GM21447 (cell line): ENCODE data around the gene ERGIC2.
"Not testable (repeated sequence)": the region's sequence is repeated elsewhere in the genome, so short reads cannot be mapped to it uniquely, and the experiment has no call there.

Experiments
- ATAC-seq: cut with Tn5 transposase; IDR thresholded peaks from one replicate; pipeline ENCODE4 v1.9.1; 2021; ENCODE audit not compliant: unreplicated experiment

Gene ERGIC2

DNA sequence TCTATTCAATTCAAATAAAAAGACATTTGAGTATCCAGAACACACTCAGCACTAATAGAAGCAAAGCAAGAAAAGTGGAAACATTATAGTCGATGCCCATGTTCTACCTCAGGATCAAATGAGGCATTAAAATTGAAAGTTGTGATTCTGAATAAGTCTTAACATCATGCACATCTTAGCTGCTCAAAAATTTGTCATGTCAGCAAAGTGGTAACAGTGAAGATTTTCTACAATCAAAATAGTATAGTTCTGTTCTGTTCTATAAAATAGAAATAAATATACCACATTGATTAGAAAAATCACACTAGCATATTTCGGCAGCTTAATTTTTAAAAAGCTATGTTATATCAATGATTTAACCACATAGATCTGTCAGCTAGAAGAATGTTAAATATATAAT, 74.7 kb downstream of the ERGIC2 start:
- no peak for ATAC-seq

DNA sequence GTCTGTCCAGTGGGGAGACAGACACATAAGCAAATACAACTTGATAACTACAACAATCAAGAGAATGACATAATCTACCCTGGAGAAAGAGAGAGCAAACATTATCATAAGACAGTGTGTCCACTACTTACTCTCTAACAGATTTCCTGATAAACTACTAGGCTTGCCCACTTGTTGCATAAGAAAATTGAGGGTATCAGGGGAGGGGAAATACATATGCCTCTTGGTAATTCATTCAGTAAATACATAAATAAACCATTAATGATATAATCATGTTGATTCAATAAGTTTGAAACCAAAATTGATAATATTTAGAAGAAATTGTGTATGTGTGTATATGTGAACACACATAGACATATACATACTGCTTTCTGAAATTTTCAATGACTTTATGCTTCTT, 76.6 kb downstream of the ERGIC2 start:
- no peak for ATAC-seq

DNA sequence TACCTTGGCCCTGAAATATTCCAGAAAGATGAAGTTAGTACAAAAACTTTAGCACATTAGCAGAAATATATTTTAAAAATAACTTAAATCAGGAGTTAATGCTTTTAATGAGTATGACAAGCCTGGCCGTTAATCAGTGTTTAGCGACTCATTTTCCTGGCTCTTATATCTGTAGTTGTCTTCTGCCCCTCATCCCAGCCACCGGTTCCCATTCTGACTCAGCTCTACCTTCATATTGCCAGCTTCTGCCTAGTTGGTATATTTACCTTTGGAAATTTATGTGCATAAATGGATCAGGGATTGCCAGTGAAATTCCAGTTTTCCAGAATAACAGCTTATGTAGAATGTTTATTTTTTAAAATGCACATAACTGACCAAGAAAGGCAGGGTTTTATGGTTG, 79.9 kb downstream of the ERGIC2 start:
- no peak for ATAC-seq

DNA sequence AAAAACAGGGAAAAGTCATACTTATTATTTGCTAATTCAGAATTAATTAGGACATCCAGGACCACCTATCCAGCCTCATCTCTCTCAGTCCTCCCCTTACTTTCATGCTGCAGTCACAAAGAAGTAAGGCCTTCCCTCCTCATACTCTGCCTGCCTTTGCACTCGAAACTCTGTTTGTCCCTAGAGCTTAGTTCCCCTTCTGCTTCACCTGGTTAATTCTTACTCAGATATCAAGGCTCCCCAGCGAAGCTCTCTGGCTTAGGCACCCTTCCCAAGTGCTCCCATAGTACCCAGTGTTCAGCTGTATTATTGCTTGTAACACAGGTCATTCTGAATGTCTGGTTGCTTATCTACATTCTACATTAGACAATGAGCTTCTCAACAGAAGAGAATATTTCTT, 81.3 kb downstream of the ERGIC2 start:
- no peak for ATAC-seq

DNA sequence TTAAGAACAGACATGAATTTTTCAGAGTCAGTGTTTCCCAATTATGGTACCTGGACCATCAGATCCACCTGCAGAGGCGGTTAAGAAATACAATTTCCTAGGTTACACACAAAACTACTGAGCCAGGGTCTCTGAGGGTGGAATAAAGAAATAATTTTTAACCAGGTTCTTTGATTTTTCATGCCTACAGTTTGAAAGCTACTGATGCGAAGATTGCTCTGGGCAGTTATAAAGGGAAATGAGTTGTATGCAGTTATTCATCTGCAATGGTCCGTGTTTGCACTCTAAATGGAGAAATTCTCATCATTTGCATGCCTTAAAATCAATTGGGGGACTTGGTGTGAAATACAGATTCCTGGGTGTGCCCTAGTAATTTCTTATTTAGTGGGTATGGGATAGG, 89.7 kb downstream of the ERGIC2 start:
- ATAC-seq, result no peak

DNA sequence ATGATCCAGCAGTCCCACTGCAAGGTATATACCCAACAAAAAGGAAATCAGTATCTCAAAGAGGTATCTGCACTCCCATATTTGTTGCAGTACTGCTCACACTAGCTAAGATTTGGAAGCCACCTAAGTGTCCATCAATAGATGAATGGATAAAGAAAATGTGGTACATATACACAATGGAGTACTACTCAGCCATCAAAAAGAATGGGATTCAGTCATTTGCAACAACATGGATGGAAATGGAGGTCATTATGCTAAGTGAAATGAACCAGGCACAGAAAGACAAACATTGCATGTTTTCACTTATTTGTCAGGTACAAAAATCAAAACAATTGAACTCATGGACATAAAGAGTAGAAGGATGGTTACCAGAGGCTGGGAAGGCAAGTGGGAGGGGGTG, 90.5 kb downstream of the ERGIC2 start:
- ATAC-seq, result not testable (repeated sequence)

DNA sequence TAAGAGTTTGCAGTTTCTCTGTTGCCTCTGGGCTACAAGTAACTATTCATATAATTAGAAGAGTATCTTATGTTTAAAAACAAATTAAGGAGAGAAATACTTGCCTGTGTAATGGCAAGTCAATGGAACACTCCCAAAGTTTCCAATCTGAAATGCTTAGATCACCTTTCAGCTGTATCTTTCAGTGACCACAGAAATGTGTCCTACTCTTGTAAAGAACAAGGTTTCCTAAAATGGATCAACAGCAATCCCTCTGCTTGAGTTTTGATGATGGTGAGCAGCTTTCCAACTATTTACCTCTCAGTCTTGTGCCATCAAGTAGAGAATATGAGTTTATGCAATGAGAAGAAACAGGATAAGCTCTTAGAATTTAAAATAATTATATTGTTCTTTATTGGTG, 92.9 kb downstream of the ERGIC2 start:
- no peak for ATAC-seq

DNA sequence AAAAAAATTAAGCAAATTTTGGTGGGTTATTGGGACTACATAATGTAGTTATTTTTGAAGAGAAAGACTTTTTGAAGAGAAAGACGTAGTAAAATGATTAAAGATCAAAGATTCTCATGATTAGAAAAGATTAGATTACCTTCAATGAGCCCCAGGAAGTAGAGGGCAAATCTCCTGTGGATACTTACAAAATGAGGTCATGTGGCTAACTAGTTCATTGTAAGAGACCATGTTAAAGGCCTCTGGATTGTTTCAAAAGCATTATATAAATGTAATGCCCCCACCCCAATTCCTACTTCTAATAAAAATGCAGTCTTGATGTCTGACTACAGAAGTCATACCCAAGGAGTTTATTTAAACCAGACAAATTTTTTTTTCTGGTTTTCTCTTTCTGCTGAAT, 93.3 kb downstream of the ERGIC2 start:
- no peak for ATAC-seq
